ENCODE results near the gene TSPAN9.

TSPAN9 gene

GRCh38 chr12:3323002-3323685 lies 246.0 kb downstream of the TSPAN9 start:
- Histone ChIP-seq H3K9me3 (ENCODE audit: control insufficient read depth, low read length) (no peaks in the 10 kb centered on the region), H3K4me3 (ENCODE audit: low read length) (no peak overlapping the region), H3K9ac (ENCODE audit: low read length) (no peak overlapping the region), H3K27me3 (replicated peaks; ENCODE audit: control insufficient read depth, insufficient read depth, low read length) (peaks cover 38% of the 10 kb centered on the region), H3K36me3 (ENCODE audit: control insufficient read depth, insufficient read depth, low read length, severe bottlenecking) (no peaks in the 10 kb centered on the region), H3K4me1 (ENCODE audit: control insufficient read depth, insufficient read depth, low read length) (no peaks in the 10 kb centered on the region)
- no peak for DNase-seq (ENCODE audit: low read depth)

GRCh38 chr12:3325736-3326135 lies 248.6 kb downstream of the TSPAN9 start:
- Histone ChIP-seq H3K4me3 (ENCODE audit: low read length) (no peak overlapping the region), H3K27me3 (replicated peaks; ENCODE audit: control insufficient read depth, insufficient read depth, low read length) (peaks cover 37% of the 10 kb centered on the region), H3K36me3 (ENCODE audit: control insufficient read depth, insufficient read depth, low read length, severe bottlenecking) (no peaks in the 10 kb centered on the region), H3K4me1 (ENCODE audit: control insufficient read depth, insufficient read depth, low read length) (no peaks in the 10 kb centered on the region), H3K9ac (ENCODE audit: low read length) (no peak overlapping the region), H3K9me3 (ENCODE audit: control insufficient read depth, low read length) (no peaks in the 10 kb centered on the region)
- DNase-seq (ENCODE audit: low read depth) = no peak

- Histone ChIP-seq H3K9me3 (ENCODE audit: control insufficient read depth, low read length) (no peaks in the 10 kb centered on the region), H3K9ac (ENCODE audit: low read length) (no peak overlapping the region), H3K4me1 (ENCODE audit: control insufficient read depth, insufficient read depth, low read length) (no peaks in the 10 kb centered on the region), H3K27me3 (replicated peaks; ENCODE audit: control insufficient read depth, insufficient read depth, low read length) (peaks cover 37% of the 10 kb centered on the region), H3K4me3 (ENCODE audit: low read length) (no peak overlapping the region), H3K36me3 (ENCODE audit: control insufficient read depth, insufficient read depth, low read length, severe bottlenecking) (no peaks in the 10 kb centered on the region)
- DNase-seq (ENCODE audit: low read depth) = no peak
Observed at GRCh38 chr12:3326156-3326849, 249.1 kb downstream of the TSPAN9 start.

GRCh38 chr12:3326850-3327780 lies 249.9 kb downstream of the TSPAN9 start:
- H3K4me3 ChIP-seq (ENCODE audit: low read length) = no peak overlapping the region
- no peaks in the 10 kb centered on the region for H3K4me1 ChIP-seq (ENCODE audit: control insufficient read depth, insufficient read depth, low read length)
- H3K9me3 ChIP-seq (ENCODE audit: control insufficient read depth, low read length) = no peaks in the 10 kb centered on the region
- H3K9ac ChIP-seq (ENCODE audit: low read length) = no peak overlapping the region
- no peaks in the 10 kb centered on the region for H3K36me3 ChIP-seq (ENCODE audit: control insufficient read depth, insufficient read depth, low read length, severe bottlenecking)
- peaks cover 33% of the 10 kb centered on the region for H3K27me3 ChIP-seq (replicated peaks; ENCODE audit: control insufficient read depth, insufficient read depth, low read length)
- no peak for DNase-seq (ENCODE audit: low read depth)

- DNase-seq (ENCODE audit: low read depth) = no peak
- H3K9me3 ChIP-seq (ENCODE audit: control insufficient read depth, low read length) = no peaks in the 10 kb centered on the region
- H3K9ac ChIP-seq (ENCODE audit: low read length) = no peak overlapping the region
- no peaks in the 10 kb centered on the region for H3K4me1 ChIP-seq (ENCODE audit: control insufficient read depth, insufficient read depth, low read length)
- H3K27me3 ChIP-seq (replicated peaks; ENCODE audit: control insufficient read depth, insufficient read depth, low read length) = peaks cover 33% of the 10 kb centered on the region
- no peaks in the 10 kb centered on the region for H3K36me3 ChIP-seq (ENCODE audit: control insufficient read depth, insufficient read depth, low read length, severe bottlenecking)
- no peak overlapping the region for H3K4me3 ChIP-seq (ENCODE audit: low read length)
Observed at GRCh38 chr12:3328081-3328480, 250.9 kb downstream of the TSPAN9 start.

GRCh38 chr12:3328571-3328970 lies 251.4 kb downstream of the TSPAN9 start:
- no peaks in the 10 kb centered on the region for H3K4me1 ChIP-seq (ENCODE audit: control insufficient read depth, insufficient read depth, low read length)
- no peak overlapping the region for H3K4me3 ChIP-seq (ENCODE audit: low read length)
- H3K27me3 ChIP-seq (replicated peaks; ENCODE audit: control insufficient read depth, insufficient read depth, low read length) = peaks cover 34% of the 10 kb centered on the region
- no peaks in the 10 kb centered on the region for H3K9me3 ChIP-seq (ENCODE audit: control insufficient read depth, low read length)
- no peaks in the 10 kb centered on the region for H3K36me3 ChIP-seq (ENCODE audit: control insufficient read depth, insufficient read depth, low read length, severe bottlenecking)
- no peak for DNase-seq (ENCODE audit: low read depth)
- no peak overlapping the region for H3K9ac ChIP-seq (ENCODE audit: low read length)

- Histone ChIP-seq H3K9ac (ENCODE audit: low read length) (no peak overlapping the region), H3K4me1 (ENCODE audit: control insufficient read depth, insufficient read depth, low read length) (no peaks in the 10 kb centered on the region), H3K4me3 (ENCODE audit: low read length) (no peak overlapping the region), H3K27me3 (replicated peaks; ENCODE audit: control insufficient read depth, insufficient read depth, low read length) (peaks cover 30% of the 10 kb centered on the region), H3K36me3 (ENCODE audit: control insufficient read depth, insufficient read depth, low read length, severe bottlenecking) (no peaks in the 10 kb centered on the region), H3K9me3 (ENCODE audit: control insufficient read depth, low read length) (no peaks in the 10 kb centered on the region)
- no peak for DNase-seq (ENCODE audit: low read depth)
Observed at GRCh38 chr12:3329361-3329760, 252.2 kb downstream of the TSPAN9 start.

GRCh38 chr12:3330976-3331510 lies 253.9 kb downstream of the TSPAN9 start:
- DNase-seq (ENCODE audit: low read depth) = no peak
- Histone ChIP-seq H3K9me3 (ENCODE audit: control insufficient read depth, low read length) (no peaks in the 10 kb centered on the region), H3K27me3 (replicated peaks; ENCODE audit: control insufficient read depth, insufficient read depth, low read length) (peaks cover 38% of the 10 kb centered on the region), H3K36me3 (ENCODE audit: control insufficient read depth, insufficient read depth, low read length, severe bottlenecking) (no peaks in the 10 kb centered on the region), H3K4me1 (ENCODE audit: control insufficient read depth, insufficient read depth, low read length) (no peaks in the 10 kb centered on the region), H3K9ac (ENCODE audit: low read length) (no peak overlapping the region), H3K4me3 (ENCODE audit: low read length) (no peak overlapping the region)

- Histone ChIP-seq H3K27me3 (replicated peaks; ENCODE audit: control insufficient read depth, insufficient read depth, low read length) (peaks cover 39% of the 10 kb centered on the region), H3K4me3 (ENCODE audit: low read length) (no peak overlapping the region), H3K4me1 (ENCODE audit: control insufficient read depth, insufficient read depth, low read length) (no peaks in the 10 kb centered on the region), H3K36me3 (ENCODE audit: control insufficient read depth, insufficient read depth, low read length, severe bottlenecking) (no peaks in the 10 kb centered on the region), H3K9me3 (ENCODE audit: control insufficient read depth, low read length) (no peaks in the 10 kb centered on the region), H3K9ac (ENCODE audit: low read length) (no peak overlapping the region)
- DNase-seq (ENCODE audit: low read depth) = peak; percentile 30
Observed at GRCh38 chr12:3332188-3332587, 255.0 kb downstream of the TSPAN9 start.

GRCh38 chr12:3333583-3333982 lies 256.4 kb downstream of the TSPAN9 start:
- no peaks in the 10 kb centered on the region for H3K36me3 ChIP-seq (ENCODE audit: control insufficient read depth, insufficient read depth, low read length, severe bottlenecking)
- H3K9ac ChIP-seq (ENCODE audit: low read length) = no peak overlapping the region
- H3K4me3 ChIP-seq (ENCODE audit: low read length) = no peak overlapping the region
- no peak for DNase-seq (ENCODE audit: low read depth)
- no peaks in the 10 kb centered on the region for H3K9me3 ChIP-seq (ENCODE audit: control insufficient read depth, low read length)
- no peaks in the 10 kb centered on the region for H3K4me1 ChIP-seq (ENCODE audit: control insufficient read depth, insufficient read depth, low read length)
- H3K27me3 ChIP-seq (replicated peaks; ENCODE audit: control insufficient read depth, insufficient read depth, low read length) = peaks cover 31% of the 10 kb centered on the region

GRCh38 chr12:3333991-3334391 lies 256.8 kb downstream of the TSPAN9 start:
- peaks cover 28% of the 10 kb centered on the region for H3K27me3 ChIP-seq (replicated peaks; ENCODE audit: control insufficient read depth, insufficient read depth, low read length)
- H3K4me3 ChIP-seq (ENCODE audit: low read length) = no peak overlapping the region

More at GRCh38 chr12:3333991-3334391, 256.8 kb downstream of the TSPAN9 start:
- Histone ChIP-seq H3K9me3 (ENCODE audit: control insufficient read depth, low read length) (no peaks in the 10 kb centered on the region), H3K36me3 (ENCODE audit: control insufficient read depth, insufficient read depth, low read length, severe bottlenecking) (no peaks in the 10 kb centered on the region), H3K9ac (ENCODE audit: low read length) (no peak overlapping the region), H3K4me1 (ENCODE audit: control insufficient read depth, insufficient read depth, low read length) (no peaks in the 10 kb centered on the region)
- DNase-seq (ENCODE audit: low read depth) = no peak
